Measurements from ENCODE around the gene KCNJ15.

KCNJ15 gene

DNA sequence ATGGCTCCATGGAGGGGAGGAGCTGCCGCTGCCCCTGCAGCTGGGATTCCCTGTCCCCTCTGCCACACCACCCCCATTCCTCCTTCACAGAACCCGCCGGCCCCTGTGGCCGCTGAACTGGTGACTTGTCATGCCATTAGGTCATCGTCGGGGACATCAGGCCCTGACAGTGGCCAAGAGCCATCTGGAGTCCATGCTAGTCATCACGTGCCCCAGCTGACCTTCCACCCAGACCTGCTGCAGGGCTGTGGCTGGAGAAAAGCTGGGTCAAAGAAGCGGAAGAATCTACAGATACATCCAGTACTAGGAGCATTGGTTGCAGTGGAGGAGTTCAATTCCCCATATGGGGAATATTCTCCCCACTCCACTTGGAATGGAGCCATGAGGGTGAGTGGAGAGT, 78.1 kb downstream of the KCNJ15 start:
- Histone ChIP-seq H3K4me3 (ENCODE audit: low read length) (no peak overlapping the region), H3K27me3 (ENCODE audit: insufficient read depth, low read length) (no peaks in the 10 kb centered on the region), H3K4me1 (ENCODE audit: insufficient read depth, low read length) (no peaks in the 10 kb centered on the region), H2AFZ (ENCODE audit: low read depth, low read length) (no peak overlapping the region), H3K36me3 (ENCODE audit: insufficient read depth, low read length) (no peaks in the 10 kb centered on the region), H3K9me3 (ENCODE audit: low read length) (no peaks in the 10 kb centered on the region)

DNA sequence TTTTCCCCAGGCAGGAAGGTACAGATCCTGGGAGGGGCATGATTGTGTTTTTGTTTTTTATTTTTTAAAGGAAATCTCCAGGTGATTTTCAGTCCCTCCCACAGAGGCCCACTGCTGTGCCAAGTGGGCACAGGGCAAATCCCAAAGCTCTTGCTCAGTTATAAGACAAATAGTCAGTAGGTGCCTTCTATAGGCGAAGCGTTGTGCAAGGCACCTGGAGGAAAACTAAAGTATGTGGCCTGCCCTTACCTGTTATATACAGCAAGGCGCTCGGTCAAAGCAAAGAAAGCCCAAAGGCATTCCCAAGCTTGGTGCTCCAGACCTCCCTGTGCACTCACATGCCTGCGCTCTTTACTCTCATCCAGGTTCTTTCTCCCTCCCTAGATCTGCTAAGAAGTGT, 81.0 kb downstream of the KCNJ15 start:
- Histone ChIP-seq H3K9me3 (ENCODE audit: low read length) (no peaks in the 10 kb centered on the region), H3K36me3 (ENCODE audit: insufficient read depth, low read length) (no peaks in the 10 kb centered on the region), H3K27me3 (ENCODE audit: insufficient read depth, low read length) (no peaks in the 10 kb centered on the region), H3K4me1 (ENCODE audit: insufficient read depth, low read length) (no peaks in the 10 kb centered on the region), H3K4me3 (ENCODE audit: low read length) (no peak overlapping the region), H2AFZ (ENCODE audit: low read depth, low read length) (no peak overlapping the region)

DNA sequence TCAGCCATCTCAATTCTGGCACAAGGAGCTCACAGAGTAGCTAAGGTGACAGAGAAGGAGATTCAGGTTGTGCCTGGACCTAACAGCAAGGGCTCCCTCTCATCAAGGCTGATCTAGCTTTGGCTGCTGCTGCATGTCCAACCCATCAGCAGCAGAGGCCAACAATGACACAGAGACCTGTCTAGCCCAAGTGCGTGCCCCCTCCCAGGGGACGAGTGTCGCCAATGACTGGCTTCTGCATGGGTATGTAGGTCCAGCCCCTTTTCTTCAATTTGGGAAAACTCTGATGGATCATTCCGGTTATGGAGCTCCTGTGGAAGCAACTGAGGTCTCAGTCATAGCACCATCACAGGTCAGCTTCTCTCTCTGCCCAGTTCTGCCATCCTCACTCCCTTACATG, 83.3 kb downstream of the KCNJ15 start:
- no peaks in the 10 kb centered on the region for H3K27me3 ChIP-seq (ENCODE audit: insufficient read depth, low read length)
- no peaks in the 10 kb centered on the region for H3K9me3 ChIP-seq (ENCODE audit: low read length)
- no peak overlapping the region for H3K4me3 ChIP-seq (ENCODE audit: low read length)
- H3K36me3 ChIP-seq (ENCODE audit: insufficient read depth, low read length) = no peaks in the 10 kb centered on the region
- no peak overlapping the region for H2AFZ ChIP-seq (ENCODE audit: low read depth, low read length)
- no peaks in the 10 kb centered on the region for H3K4me1 ChIP-seq (ENCODE audit: insufficient read depth, low read length)

DNA sequence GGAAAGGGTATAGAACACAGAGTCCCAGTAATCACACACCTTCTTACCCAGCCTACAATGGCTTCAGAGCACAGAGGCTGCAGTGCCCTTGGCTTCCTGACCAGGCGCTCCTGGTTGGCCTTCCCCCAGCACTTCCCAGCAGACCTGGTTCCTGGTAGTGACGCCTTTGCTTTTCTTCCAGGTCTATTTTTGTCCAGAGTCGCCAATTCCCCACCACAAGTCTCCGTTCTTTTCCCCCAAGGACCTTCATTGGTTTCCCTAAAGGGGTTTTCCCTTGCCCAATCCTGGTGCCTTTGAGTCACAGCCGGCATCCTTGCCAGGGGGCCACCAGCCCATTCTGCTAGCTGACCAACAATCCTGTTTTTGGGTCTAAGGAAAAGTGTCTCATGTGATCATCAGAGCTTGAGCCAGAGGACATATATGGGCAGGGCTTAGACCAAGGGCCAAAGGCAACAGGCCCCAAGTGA, 84.8 kb downstream of the KCNJ15 start:
- H3K4me3 ChIP-seq (ENCODE audit: low read length) = no peak overlapping the region
- H2AFZ ChIP-seq (ENCODE audit: low read depth, low read length) = no peak overlapping the region
- H3K4me1 ChIP-seq (ENCODE audit: insufficient read depth, low read length) = no peaks in the 10 kb centered on the region
- no peaks in the 10 kb centered on the region for H3K9me3 ChIP-seq (ENCODE audit: low read length)
- no peaks in the 10 kb centered on the region for H3K36me3 ChIP-seq (ENCODE audit: insufficient read depth, low read length)
- no peaks in the 10 kb centered on the region for H3K27me3 ChIP-seq (ENCODE audit: insufficient read depth, low read length)

DNA sequence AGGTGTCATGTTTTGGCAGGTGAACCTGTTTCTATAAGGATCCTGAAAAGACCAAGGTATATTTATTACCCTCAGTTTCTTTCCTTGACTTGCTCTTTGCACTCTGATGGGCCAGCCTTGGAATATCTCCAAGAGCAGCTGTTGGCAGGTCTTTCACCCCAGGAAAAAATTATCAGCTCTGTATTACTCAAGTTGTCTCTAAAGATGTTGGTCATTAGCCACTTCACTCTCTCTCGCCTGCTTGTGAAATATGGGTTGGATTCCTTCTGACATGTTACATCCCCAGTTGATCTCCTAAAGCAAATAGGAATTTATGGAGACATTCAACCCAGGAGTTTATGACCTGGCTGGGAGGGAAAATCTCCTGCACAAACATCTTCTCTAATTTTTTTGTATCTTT, 85.9 kb downstream of the KCNJ15 start:
- no peak overlapping the region for H2AFZ ChIP-seq (ENCODE audit: low read depth, low read length)
- H3K9me3 ChIP-seq (ENCODE audit: low read length) = no peaks in the 10 kb centered on the region
- H3K4me3 ChIP-seq (ENCODE audit: low read length) = no peak overlapping the region
- no peaks in the 10 kb centered on the region for H3K36me3 ChIP-seq (ENCODE audit: insufficient read depth, low read length)
- H3K27me3 ChIP-seq (ENCODE audit: insufficient read depth, low read length) = no peaks in the 10 kb centered on the region
- H3K4me1 ChIP-seq (ENCODE audit: insufficient read depth, low read length) = no peaks in the 10 kb centered on the region

DNA sequence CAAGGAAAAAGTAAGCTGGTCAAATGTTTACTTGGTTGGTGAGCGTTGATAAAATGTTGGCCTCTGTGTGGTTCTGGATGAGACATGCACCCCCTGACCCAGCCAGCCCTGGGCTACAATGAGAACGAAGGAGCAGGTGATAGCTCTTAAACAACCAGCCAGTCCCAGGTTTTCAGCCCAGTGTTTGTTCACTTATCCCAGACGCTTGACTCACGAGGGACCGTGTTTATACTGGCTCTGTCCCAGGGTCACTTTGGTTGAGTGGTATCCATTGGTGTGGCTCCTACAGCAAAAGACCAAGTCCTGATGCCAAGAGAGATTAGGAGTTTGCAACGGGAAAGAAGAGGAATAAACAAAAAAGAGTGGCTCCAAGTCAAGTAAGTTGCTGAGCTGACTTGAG, 86.9 kb downstream of the KCNJ15 start:
- H2AFZ ChIP-seq (ENCODE audit: low read depth, low read length) = no peak overlapping the region
- no peaks in the 10 kb centered on the region for H3K4me1 ChIP-seq (ENCODE audit: insufficient read depth, low read length)
- no peaks in the 10 kb centered on the region for H3K27me3 ChIP-seq (ENCODE audit: insufficient read depth, low read length)
- no peaks in the 10 kb centered on the region for H3K36me3 ChIP-seq (ENCODE audit: insufficient read depth, low read length)
- no peaks in the 10 kb centered on the region for H3K9me3 ChIP-seq (ENCODE audit: low read length)
- no peak overlapping the region for H3K4me3 ChIP-seq (ENCODE audit: low read length)

DNA sequence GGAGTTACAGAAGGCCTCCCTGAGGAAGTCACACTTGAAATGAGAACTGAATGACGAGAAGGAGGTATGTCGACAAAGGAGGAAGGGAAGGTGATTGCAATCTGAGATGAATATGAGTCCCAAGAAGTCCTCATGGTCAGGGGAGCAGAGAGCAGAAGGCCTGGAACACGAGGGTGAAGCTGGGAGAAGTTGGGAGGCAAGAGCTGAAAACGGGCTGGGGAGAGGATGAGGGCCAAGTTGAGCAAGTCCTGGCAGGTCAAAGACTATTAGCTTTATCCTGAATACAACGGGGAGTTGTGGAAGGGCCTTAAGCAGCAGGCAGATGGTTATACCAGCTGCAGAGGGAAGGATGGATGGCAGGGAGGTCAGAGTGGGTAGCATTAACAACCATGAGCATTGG, 89.5 kb downstream of the KCNJ15 start:
- no peaks in the 10 kb centered on the region for H3K4me1 ChIP-seq (ENCODE audit: insufficient read depth, low read length)
- no peak overlapping the region for H3K4me3 ChIP-seq (ENCODE audit: low read length)
- H2AFZ ChIP-seq (ENCODE audit: low read depth, low read length) = no peak overlapping the region
- no peaks in the 10 kb centered on the region for H3K9me3 ChIP-seq (ENCODE audit: low read length)
- H3K36me3 ChIP-seq (ENCODE audit: insufficient read depth, low read length) = no peaks in the 10 kb centered on the region
- no peaks in the 10 kb centered on the region for H3K27me3 ChIP-seq (ENCODE audit: insufficient read depth, low read length)

DNA sequence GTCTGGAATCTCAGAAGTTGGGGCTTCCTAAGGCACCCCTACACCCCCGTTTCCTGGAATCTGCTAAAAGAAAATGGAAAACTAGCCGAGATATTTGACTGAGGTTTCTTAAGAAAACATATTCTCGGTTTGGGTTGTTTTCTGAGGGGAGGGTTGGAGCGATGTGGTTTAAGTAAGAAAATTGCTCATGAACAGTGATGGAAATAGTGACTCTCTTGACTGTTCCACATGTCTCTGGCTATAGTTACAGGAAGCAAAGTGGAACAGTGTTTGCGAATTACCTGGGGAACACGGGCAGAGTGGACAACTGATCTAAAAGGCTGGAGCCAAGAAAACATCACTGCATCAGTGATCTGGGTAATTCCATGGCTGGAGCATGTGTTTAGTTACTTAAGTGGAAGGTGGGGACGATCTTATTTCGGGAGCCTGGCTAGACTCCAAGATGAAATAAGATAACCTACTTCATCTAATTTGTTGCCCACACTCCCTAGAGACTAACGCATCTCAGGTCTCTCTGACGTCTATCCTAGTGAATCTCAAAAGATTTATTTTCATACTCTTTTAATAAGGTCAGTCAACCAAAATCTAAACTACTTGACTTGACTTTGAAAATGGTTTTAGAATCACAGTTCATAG, 92.4 kb downstream of the KCNJ15 start:
- no peaks in the 10 kb centered on the region for H3K36me3 ChIP-seq (ENCODE audit: insufficient read depth, low read length)
- H3K27me3 ChIP-seq (ENCODE audit: insufficient read depth, low read length) = no peaks in the 10 kb centered on the region
- H2AFZ ChIP-seq (ENCODE audit: low read depth, low read length) = no peak overlapping the region
- H3K9me3 ChIP-seq (ENCODE audit: low read length) = no peaks in the 10 kb centered on the region
- H3K4me1 ChIP-seq (ENCODE audit: insufficient read depth, low read length) = peaks cover 3% of the 10 kb centered on the region
- H3K4me3 ChIP-seq (ENCODE audit: low read length) = no peak overlapping the region

DNA sequence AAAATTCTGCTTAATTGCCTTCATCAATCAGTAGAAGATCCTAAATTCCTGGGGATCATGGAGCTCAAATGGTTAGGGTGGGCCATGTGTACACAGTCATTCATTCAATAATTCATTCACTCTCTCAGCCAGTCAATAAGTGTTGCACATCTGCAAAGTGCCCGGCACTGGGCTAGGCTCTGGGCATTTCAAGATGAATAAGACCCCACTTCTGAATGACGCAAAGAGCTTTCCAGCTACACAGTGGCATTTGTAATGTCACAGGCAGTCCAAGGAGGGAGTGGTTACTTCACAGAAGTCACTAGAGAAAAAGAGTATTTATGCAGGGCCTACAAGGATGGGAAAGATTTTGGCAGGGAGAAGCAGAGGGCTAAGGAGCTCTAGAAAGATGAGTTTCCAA, 93.2 kb downstream of the KCNJ15 start:
- H3K4me3 ChIP-seq (ENCODE audit: low read length) = no peak overlapping the region
- peaks cover 2% of the 10 kb centered on the region for H3K27me3 ChIP-seq (ENCODE audit: insufficient read depth, low read length)
- H3K9me3 ChIP-seq (ENCODE audit: low read length) = no peaks in the 10 kb centered on the region
- no peaks in the 10 kb centered on the region for H3K36me3 ChIP-seq (ENCODE audit: insufficient read depth, low read length)
- peaks cover 3% of the 10 kb centered on the region for H3K4me1 ChIP-seq (ENCODE audit: insufficient read depth, low read length)
- H2AFZ ChIP-seq (ENCODE audit: low read depth, low read length) = no peak overlapping the region

DNA sequence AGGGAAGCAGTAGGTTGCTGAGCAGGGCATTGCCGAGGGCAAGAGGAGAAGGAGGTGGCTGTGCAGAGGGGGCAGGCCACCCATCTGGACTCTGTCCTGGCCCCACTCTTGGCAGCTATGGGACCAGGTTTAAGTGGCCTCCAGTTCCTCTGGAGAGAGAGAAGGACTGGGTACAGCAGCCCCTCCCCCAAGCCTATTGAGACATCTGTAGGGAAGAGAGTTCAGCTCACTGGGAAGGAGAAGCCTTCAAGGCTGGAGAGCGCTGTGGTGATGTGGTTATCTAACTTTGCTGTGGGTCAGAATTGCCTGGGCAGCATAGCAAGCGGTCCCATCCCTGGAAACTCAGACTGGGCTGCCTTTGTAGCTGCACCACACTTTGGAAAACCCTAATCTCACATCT, 93.9 kb downstream of the KCNJ15 start:
- peaks cover 6% of the 10 kb centered on the region for H3K27me3 ChIP-seq (ENCODE audit: insufficient read depth, low read length)
- H3K36me3 ChIP-seq (ENCODE audit: insufficient read depth, low read length) = no peaks in the 10 kb centered on the region
- no peak overlapping the region for H3K4me3 ChIP-seq (ENCODE audit: low read length)
- no peak overlapping the region for H2AFZ ChIP-seq (ENCODE audit: low read depth, low read length)
- H3K9me3 ChIP-seq (ENCODE audit: low read length) = no peaks in the 10 kb centered on the region
- H3K4me1 ChIP-seq (ENCODE audit: insufficient read depth, low read length) = peaks cover 3% of the 10 kb centered on the region

DNA sequence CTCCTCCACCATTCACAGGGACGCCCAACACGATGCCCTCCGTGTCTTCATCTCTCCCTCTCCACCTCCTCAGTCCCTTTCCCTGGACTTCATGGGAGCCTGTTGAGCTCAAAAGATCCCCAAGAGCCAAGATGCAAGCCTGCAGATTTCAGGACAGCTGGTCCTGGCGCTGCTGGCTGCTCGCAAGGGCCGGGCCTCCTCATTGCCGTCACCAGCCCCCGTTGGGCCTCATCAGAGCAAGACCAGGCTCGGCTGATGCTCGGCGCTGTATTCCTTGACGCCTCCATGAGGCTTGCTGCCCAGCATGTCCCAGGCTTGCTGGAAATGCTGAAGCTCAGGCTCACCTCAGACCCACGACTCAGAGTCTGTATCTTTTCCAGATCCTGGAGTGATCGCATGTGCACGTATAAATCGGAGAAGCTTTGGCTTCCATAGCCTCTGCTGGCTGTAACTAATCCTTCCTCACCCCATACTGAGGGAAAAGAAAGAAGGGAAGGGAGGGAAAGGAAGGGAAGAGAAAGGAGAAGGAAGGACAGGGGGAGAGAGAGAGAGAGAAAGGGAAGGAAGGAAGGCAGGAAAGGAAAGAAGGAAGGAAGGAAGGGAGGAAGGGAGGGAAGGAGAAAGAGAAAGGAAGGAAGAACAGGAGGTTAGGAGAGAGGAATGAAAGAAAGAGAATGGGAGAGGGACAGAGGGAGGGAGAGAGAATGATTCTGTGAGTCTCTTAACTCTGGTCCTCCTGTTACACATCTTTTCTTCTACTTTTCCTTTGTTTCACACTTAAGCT, 94.6 kb downstream of the KCNJ15 start:
- Histone ChIP-seq H3K4me3 (ENCODE audit: low read length) (no peak overlapping the region), H2AFZ (ENCODE audit: low read depth, low read length) (no peak overlapping the region), H3K4me1 (ENCODE audit: insufficient read depth, low read length) (peaks cover 3% of the 10 kb centered on the region), H3K9me3 (ENCODE audit: low read length) (no peaks in the 10 kb centered on the region), H3K27me3 (ENCODE audit: insufficient read depth, low read length) (peaks cover 6% of the 10 kb centered on the region), H3K36me3 (ENCODE audit: insufficient read depth, low read length) (no peaks in the 10 kb centered on the region)

DNA sequence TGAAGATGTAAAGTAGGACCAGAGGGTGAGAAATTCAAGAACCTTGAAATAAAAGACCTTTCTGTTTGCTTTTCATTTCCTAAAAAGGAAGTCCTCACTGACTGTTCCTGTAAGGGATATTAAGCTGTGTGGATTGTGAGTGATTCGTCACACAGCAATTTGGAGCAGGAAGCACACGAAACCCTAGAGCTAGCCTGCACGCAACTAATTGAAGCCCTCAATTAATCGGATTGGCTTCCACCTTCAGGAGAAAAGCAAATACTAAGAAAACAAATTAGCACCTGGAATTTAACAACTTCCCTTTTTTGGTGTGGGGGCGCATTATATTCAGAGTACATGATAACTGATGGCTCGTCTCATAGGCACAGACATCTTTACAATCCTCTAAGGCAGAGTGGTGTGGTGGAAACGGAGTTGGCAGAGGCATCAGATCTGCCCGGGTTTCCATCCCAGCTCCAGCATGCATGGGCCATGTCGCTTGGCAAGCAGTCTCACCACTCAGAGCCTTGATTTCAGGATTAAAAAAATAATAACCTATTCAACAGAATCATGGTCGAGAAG, 95.2 kb downstream of the KCNJ15 start:
- no peak overlapping the region for H3K4me3 ChIP-seq (ENCODE audit: low read length)
- H3K4me1 ChIP-seq (ENCODE audit: insufficient read depth, low read length) = peaks cover 3% of the 10 kb centered on the region
- H2AFZ ChIP-seq (ENCODE audit: low read depth, low read length) = no peak overlapping the region
- H3K9me3 ChIP-seq (ENCODE audit: low read length) = no peaks in the 10 kb centered on the region
- H3K36me3 ChIP-seq (ENCODE audit: insufficient read depth, low read length) = no peaks in the 10 kb centered on the region
- peaks cover 6% of the 10 kb centered on the region for H3K27me3 ChIP-seq (ENCODE audit: insufficient read depth, low read length)

DNA sequence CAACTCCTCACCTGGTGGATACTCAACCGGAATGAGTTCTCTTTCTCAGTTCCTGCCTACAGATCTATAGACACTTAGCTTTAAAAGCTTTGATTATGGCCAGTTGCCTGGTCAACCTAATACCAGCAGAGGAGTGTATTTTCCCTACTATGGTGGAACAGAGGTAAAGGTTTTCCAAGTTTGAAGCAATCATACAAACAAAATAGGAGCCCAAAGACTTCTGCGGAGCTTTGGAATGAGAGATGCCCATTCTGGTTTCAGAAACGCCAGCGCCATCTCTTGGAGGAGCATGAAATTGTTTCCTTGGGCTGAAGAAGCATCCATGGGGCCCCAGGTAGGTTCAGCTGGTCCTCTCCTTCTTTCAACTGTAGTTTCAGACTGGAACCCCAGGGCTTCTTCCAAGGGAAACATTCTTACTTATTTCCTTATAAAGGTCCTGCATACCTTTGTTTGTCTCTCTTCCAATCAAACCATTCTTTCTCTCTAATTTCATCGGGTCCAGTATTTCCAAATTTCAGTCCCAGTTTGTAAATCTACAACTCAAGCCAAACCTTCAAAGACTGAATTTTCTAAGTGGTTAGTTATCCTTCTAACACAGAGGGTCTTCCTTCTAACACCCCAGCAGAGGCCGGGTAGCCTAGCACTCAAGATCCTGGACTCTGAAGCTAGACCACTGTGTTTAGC, 95.9 kb downstream of the KCNJ15 start:
- Histone ChIP-seq H3K4me3 (ENCODE audit: low read length) (no peak overlapping the region), H3K36me3 (ENCODE audit: insufficient read depth, low read length) (no peaks in the 10 kb centered on the region), H3K27me3 (ENCODE audit: insufficient read depth, low read length) (peaks cover 6% of the 10 kb centered on the region), H2AFZ (ENCODE audit: low read depth, low read length) (no peak overlapping the region), H3K4me1 (ENCODE audit: insufficient read depth, low read length) (peaks cover 3% of the 10 kb centered on the region), H3K9me3 (ENCODE audit: low read length) (no peaks in the 10 kb centered on the region)

Measured in neuron (in vitro differentiated cells).